GM11168 (cell line): ENCODE data around the gene GAB2.
"Not testable (repeated sequence)": the region's sequence is repeated elsewhere in the genome, so short reads cannot be mapped to it uniquely, and the experiment has no call there.

Experiments
- in situ Hi-C: fragments of 300-500 bp; cut with MboI; formaldehyde crosslinking; loops from one replicate; pipeline ENCODE4 v1.12.0; 2022; ENCODE audit warnings: low sequenced_read_pairs; ENCODE audit not compliant: unreplicated experiment

The GAB2 gene

GRCh38 chr11:78176605-78177141, 240.9 kb downstream of the GAB2 start:
- in situ Hi-C loops: no loop called here

GRCh38 chr11:78175862-78176261, 241.8 kb downstream of the GAB2 start:
- in situ Hi-C loops: not testable (repeated sequence)

DNA sequence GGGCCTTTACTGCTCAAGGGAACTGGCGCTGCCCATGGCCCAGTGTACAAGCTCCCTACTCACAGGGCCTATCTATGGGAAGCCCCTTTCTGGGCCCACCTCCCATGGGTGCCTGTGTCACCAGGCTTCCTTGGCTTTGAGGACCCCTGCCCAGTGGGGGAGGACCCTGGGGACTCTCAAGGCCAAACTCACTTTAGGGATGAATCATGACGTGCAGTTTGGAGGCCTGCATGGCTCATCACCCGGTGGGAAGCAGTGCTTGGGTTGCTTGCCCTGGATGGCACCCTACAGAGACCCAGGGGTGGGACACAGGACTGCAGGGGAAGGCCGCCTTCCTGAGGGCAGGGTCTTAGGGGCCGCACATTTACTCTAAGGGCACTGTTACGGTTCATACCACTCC, 245.7 kb downstream of the GAB2 start:
- in situ Hi-C loops: no loop called here

DNA sequence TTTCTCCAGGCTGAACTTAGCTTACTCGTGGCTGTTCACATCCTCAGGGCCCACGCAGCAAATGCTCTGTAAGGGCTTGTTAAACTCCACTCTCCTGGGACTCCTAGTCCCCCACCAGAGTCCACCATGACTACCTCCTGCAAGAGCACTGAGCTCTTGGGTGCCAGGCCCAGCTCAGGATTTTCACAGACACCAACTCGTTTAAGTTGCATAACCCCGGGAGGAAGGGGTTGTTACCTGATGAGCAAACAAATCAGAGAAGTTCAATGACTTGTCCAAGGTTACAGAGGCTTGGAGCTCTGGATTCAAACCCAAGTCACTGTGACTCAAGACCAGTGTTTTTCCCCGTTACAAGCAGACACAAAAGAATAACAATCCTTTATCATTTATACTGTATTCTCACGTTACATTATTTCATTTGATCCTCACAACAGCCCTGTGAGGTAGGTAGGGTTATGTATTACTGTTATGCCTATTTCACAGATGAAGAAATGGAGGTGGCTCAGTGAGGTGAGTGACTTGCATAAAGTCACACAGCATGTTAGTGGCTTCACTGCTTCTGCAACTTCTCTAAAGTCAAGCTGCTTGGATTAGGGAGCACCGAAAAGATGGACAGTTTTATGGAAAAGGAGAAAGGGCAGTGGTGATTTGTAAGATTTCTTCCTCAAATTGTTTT, 246.6 kb downstream of the GAB2 start:
- in situ Hi-C loops: no loop called here

GRCh38 chr11:78170413-78170812, 247.2 kb downstream of the GAB2 start:
- in situ Hi-C loops: no loop called here

- in situ Hi-C loops: no loop called here
Measured at GRCh38 chr11:78168539-78169477, 248.8 kb downstream of the GAB2 start.

- in situ Hi-C loops: no loop called here
Measured at GRCh38 chr11:78166855-78167469, 250.7 kb downstream of the GAB2 start.
